Vagina (tissue), 2 donors: Measurements from ENCODE around the gene RBM26. TPM values are rescaled to one million over a fixed set of nuclear protein-coding genes. Genes with fewer than 3 reads are reported as not detected.

ENCODE experiments used
- DNase-seq, 2 donors: peaks; one replicate each; pipeline ENCODE4 v3.0.0-alpha.2; 2017; ENCODE audit errors: extremely low spot score in 2 of 2
- H3K27ac ChIP-seq: fragments of 200-600 bp; sonication (generic); one replicate; pipeline ENCODE4 v1.5.1; 2019
- H3K27me3 ChIP-seq: fragments of 200-600 bp; sonication (generic); one replicate; pipeline ENCODE4 v1.5.1; 2019
- H3K36me3 ChIP-seq, 2 donors: fragments of 200-600 bp; sonication (generic); one replicate each; pipeline ENCODE4 v1.5.1; 2017 to 2019
- H3K4me1 ChIP-seq: fragments of 200-600 bp; sonication (generic); one replicate; pipeline ENCODE4 v1.5.1; 2019
- H3K4me3 ChIP-seq, 2 donors: fragments of 200-600 bp; sonication (generic); 1 replicate in 1 of 2; 2 replicates in 1 of 2; pipeline ENCODE4 v1.5.1; 2016 to 2019
- H3K9me3 ChIP-seq: fragments of 200-600 bp; sonication (generic); one replicate; pipeline ENCODE4 v1.5.1; 2019
- CTCF ChIP-seq, 3 experiments: fragments of 450-650 bp in 2 of 3; fragments of 200-600 bp in 1 of 3; sonication (generic) in 1 of 3; IDR thresholded peaks; one replicate each; pipeline ENCODE4 v1.5.1; 2017 to 2019; ENCODE audit warnings: antibody characterized with exemption in 3 of 3, mild to moderate bottlenecking in 2 of 3, moderate library complexity in 2 of 3
- POLR2A ChIP-seq, 2 donors: fragments of 450-650 bp; IDR thresholded peaks; one replicate each; pipeline ENCODE4 v1.6.1; 2017; ENCODE audit warnings: antibody characterized with exemption in 2 of 2, mild to moderate bottlenecking in 2 of 2, moderate library complexity in 2 of 2
- POLR2AphosphoS5 ChIP-seq, 2 donors: sonication (generic); formaldehyde crosslinking; IDR thresholded peaks; one replicate each; pipeline ENCODE4 v1.9.0; 2017; ENCODE audit warnings: antibody characterized with exemption in 2 of 2, mild to moderate bottlenecking in 2 of 2, low read depth in 1 of 2; ENCODE audit not compliant: insufficient read depth in 1 of 2
- intact Hi-C: fragments of 100-400 bp; cut with DNase I; formaldehyde crosslinking; loops from one replicate; pipeline ENCODE4 v1.15.1; 2023
- total RNA-seq: library from RNA; depleted of rRNA; stranded (reverse); fragments of >200 nt; gene quantifications from one replicate; pipeline ENCODE4 v1.2.3, GENCODE V29; 2016

Gene RBM26
- total RNA-seq, 1 donor from 2014 or later: 29.0 TPM

- intact Hi-C loops: no loop called here
- no peaks in the 10 kb centered on the region for H3K4me1 ChIP-seq
- DNase-seq: no peak
- TF ChIP-seq POLR2AphosphoS5 (IDR thresholded peaks at IDR 0.05; ENCODE audit: insufficient read depth in 1 of 2, low read depth in 1 of 2) (no peak), CTCF (IDR thresholded peaks at IDR 0.05) (no peak), POLR2A (IDR thresholded peaks at IDR 0.05) (no peak)
- no peak overlapping the region for H3K27ac ChIP-seq
- no peaks in the 10 kb centered on the region for H3K9me3 ChIP-seq
- no peak overlapping the region for H3K4me3 ChIP-seq
- H3K36me3 ChIP-seq: peaks cover 0 to 44% of the 10 kb centered on the region in 2 donors
- H3K27me3 ChIP-seq: no peaks in the 10 kb centered on the region
Observed at GRCh38 chr13:79361299-79361698, 44.8 kb downstream of the RBM26 start.

- DNase-seq: no peak
- Histone ChIP-seq H3K27me3 (no peaks in the 10 kb centered on the region), H3K36me3 (peaks cover 0 to 34% of the 10 kb centered on the region in 2 donors), H3K4me1 (no peaks in the 10 kb centered on the region), H3K27ac (no peak overlapping the region), H3K4me3 (no peak overlapping the region), H3K9me3 (no peaks in the 10 kb centered on the region)
- TF ChIP-seq CTCF (IDR thresholded peaks at IDR 0.05) (no peak), POLR2A (IDR thresholded peaks at IDR 0.05) (no peak), POLR2AphosphoS5 (IDR thresholded peaks at IDR 0.05; ENCODE audit: insufficient read depth in 1 of 2, low read depth in 1 of 2) (no peak)
- intact Hi-C loops: no loop called here
Observed at GRCh38 chr13:79360095-79360494, 46.0 kb downstream of the RBM26 start.

GRCh38 chr13:79359064-79359463, 47.0 kb downstream of the RBM26 start:
- no peaks in the 10 kb centered on the region for H3K4me1 ChIP-seq
- DNase-seq: no peak
- intact Hi-C loops: no loop called here
- no peak overlapping the region for H3K27ac ChIP-seq
- no peaks in the 10 kb centered on the region for H3K27me3 ChIP-seq
- H3K36me3 ChIP-seq: peaks cover 0 to 41% of the 10 kb centered on the region in 2 donors
- H3K4me3 ChIP-seq: no peak overlapping the region
- no peaks in the 10 kb centered on the region for H3K9me3 ChIP-seq
- no peak for TF ChIP-seq CTCF (IDR thresholded peaks at IDR 0.05)
- TF ChIP-seq POLR2A (IDR thresholded peaks at IDR 0.05): no peak
- TF ChIP-seq POLR2AphosphoS5 (IDR thresholded peaks at IDR 0.05; ENCODE audit: insufficient read depth in 1 of 2, low read depth in 1 of 2): no peak

- Histone ChIP-seq H3K9me3 (no peaks in the 10 kb centered on the region), H3K4me3 (no peak overlapping the region), H3K4me1 (no peaks in the 10 kb centered on the region), H3K27me3 (no peaks in the 10 kb centered on the region), H3K27ac (no peak overlapping the region), H3K36me3 (peaks cover 0 to 36% of the 10 kb centered on the region in 2 donors)
- intact Hi-C loops: no loop called here
- TF ChIP-seq POLR2A (IDR thresholded peaks at IDR 0.05): no peak
- DNase-seq: no peak
Observed at GRCh38 chr13:79354285-79354684, 51.8 kb downstream of the RBM26 start.

GRCh38 chr13:79353693-79354092, 52.4 kb downstream of the RBM26 start:
- intact Hi-C loops: no loop called here
- TF ChIP-seq CTCF (IDR thresholded peaks at IDR 0.05) (no peak), POLR2AphosphoS5 (IDR thresholded peaks at IDR 0.05; ENCODE audit: insufficient read depth in 1 of 2, low read depth in 1 of 2) (no peak), POLR2A (IDR thresholded peaks at IDR 0.05) (no peak)
- no peaks in the 10 kb centered on the region for H3K27me3 ChIP-seq
- no peak overlapping the region for H3K4me3 ChIP-seq
- DNase-seq: no peak
- H3K36me3 ChIP-seq: peaks cover 0 to 36% of the 10 kb centered on the region in 2 donors
- no peak overlapping the region for H3K27ac ChIP-seq
- no peaks in the 10 kb centered on the region for H3K4me1 ChIP-seq
- H3K9me3 ChIP-seq: no peaks in the 10 kb centered on the region
